ENCODE data around the gene TLR5. TPM values are rescaled to one million over a fixed set of nuclear protein-coding genes. Genes with fewer than 3 reads are reported as not detected.
A peak's percentile ranks its signal among the peaks of the same experiment; 100 is the strongest.

Gene TLR5
- total RNA-seq, 1 experiment from 2014 or later: 17.3 TPM

DNA sequence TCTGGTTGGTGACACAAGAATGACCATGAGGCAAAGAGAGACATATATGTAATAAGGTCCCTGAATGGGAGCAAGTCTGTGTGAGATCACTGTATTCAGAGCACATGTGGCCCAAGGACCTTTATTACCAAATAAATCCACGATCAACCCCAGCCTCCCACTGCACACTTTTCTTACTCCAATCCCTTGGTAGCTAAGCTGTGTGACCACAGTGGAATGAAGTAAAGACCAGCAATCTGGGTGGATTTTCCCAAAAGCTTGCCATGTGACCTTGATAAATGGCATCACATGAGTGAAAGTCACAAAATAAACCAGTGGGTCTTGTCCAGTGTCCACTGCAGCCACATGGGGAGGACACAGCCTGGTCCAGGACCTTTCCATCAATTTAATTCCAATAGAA, 36.7 kb upstream of the TLR5 start:
- Mint-ChIP-seq H3K27me3 (ENCODE audit: unreplicated experiment) (no peaks in the 10 kb centered on the region), H3K4me3 (ENCODE audit: low read depth, unreplicated experiment) (no peak overlapping the region), H3K9me3 (ENCODE audit: low read depth, unreplicated experiment) (no peaks in the 10 kb centered on the region), H3K4me1 (ENCODE audit: low read depth, unreplicated experiment) (peaks cover 67% of the 10 kb centered on the region), H3K36me3 (ENCODE audit: insufficient read depth, unreplicated experiment) (no peaks in the 10 kb centered on the region), H3K27ac (ENCODE audit: unreplicated experiment) (peak overlapping the region; percentile 91)
- intact Hi-C loops (cut with micrococcal nuclease; ENCODE audit: unreplicated experiment): loop anchor here (2.0 to 5.0 kb wide), 2 partner anchors 37 to 183 kb away; partner anchors contain the start of genes SUSD4 and TLR5
- BruUV-seq (replicated peaks): no TSS peak
- DNase-seq: no peak
- CTCF ChIA-PET: interaction anchor here (1.5 to 2.8 kb wide), 3 partner anchors 17 to 45 kb away, joined by 3 to 17 read pairs (median 10); no protein-coding TSS in a partner anchor
- TF ChIP-seq, protein P1, sequence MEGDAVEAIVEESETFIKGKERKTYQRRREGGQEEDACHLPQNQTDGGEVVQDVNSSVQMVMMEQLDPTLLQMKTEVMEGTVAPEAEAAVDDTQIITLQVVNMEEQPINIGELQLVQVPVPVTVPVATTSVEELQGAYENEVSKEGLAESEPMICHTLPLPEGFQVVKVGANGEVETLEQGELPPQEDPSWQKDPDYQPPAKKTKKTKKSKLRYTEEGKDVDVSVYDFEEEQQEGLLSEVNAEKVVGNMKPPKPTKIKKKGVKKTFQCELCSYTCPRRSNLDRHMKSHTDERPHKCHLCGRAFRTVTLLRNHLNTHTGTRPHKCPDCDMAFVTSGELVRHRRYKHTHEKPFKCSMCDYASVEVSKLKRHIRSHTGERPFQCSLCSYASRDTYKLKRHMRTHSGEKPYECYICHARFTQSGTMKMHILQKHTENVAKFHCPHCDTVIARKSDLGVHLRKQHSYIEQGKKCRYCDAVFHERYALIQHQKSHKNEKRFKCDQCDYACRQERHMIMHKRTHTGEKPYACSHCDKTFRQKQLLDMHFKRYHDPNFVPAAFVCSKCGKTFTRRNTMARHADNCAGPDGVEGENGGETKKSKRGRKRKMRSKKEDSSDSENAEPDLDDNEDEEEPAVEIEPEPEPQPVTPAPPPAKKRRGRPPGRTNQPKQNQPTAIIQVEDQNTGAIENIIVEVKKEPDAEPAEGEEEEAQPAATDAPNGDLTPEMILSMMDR (IDR thresholded peaks at IDR 0.05; ENCODE audit: unreplicated experiment): no peak

DNA sequence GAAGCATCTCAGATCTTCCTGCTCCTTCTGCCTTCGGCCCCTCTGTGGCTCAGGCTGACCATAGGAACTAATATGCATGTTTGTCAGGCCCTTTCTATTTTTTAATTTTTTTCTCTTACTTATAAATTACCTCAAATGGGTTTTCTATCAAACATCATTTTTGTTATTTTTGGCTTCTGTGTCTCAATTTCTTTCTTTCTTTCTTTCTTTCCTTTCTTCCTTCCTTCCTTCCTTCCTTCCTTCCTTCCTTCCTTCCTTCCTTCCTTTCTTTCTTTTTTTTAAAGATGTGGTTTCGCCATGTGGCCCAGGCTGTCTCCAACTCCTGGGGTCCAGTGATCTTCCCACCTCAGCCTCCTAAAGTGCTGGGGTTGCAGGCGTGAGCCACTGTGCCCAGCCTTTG, 36.2 kb upstream of the TLR5 start:
- H3K4me1 Mint-ChIP-seq (ENCODE audit: low read depth, unreplicated experiment): peaks cover 67% of the 10 kb centered on the region
- TF ChIP-seq, protein P1 (IDR thresholded peaks at IDR 0.05; ENCODE audit: unreplicated experiment): no peak
- H3K4me3 Mint-ChIP-seq (ENCODE audit: low read depth, unreplicated experiment): no peak overlapping the region
- intact Hi-C loops (cut with micrococcal nuclease; ENCODE audit: unreplicated experiment): no loop called here
- DNase-seq: no peak
- H3K9me3 Mint-ChIP-seq (ENCODE audit: low read depth, unreplicated experiment): no peaks in the 10 kb centered on the region
- H3K36me3 Mint-ChIP-seq (ENCODE audit: insufficient read depth, unreplicated experiment): no peaks in the 10 kb centered on the region
- BruUV-seq (replicated peaks): no TSS peak
- CTCF ChIA-PET: no interaction called here
- H3K27me3 Mint-ChIP-seq (ENCODE audit: unreplicated experiment): no peaks in the 10 kb centered on the region
- H3K27ac Mint-ChIP-seq (ENCODE audit: unreplicated experiment): peak overlapping the region; percentile 18

DNA sequence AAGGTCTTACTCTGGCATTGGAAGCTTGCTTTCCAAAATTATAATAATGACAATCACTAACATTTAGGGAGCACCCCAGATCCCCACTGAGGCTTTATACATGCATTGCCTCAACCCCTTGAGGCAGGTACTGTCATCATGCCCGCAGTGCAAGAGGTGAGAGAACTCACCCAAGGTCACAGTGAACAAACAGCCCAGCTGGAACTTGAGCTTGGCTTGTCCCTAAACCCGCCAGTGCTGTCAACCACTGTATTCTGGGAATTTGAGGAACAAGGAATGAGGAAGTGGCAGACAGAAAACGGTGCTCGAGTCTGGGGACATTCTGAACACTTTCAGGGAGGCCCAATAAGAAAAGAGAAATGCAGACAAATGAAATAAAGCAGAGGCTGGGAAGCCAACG, 34.6 kb upstream of the TLR5 start:
- no peak overlapping the region for H3K4me3 Mint-ChIP-seq (ENCODE audit: low read depth, unreplicated experiment)
- no TSS peak for BruUV-seq (replicated peaks)
- peak overlapping the region; percentile 53 for H3K27ac Mint-ChIP-seq (ENCODE audit: unreplicated experiment)

DNA sequence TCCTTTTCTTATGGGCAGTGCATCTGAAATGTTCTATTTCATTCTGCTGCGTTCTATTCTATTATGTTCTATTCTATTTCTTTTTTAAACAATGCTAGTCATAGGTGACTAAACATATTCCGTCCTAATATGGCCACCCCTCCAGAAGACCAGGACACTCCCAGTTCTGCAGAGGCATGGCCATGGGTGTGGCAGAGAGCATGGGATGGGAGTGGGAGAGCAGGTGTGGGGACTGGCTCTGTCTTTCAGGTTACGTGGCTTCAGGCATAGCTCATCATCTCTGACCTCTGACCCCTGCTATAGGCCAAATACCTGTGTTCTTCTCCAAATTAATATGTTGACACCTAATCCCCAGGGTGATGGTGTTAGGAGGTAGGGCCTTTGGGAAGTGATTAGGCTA, 33.4 kb upstream of the TLR5 start:
- intact Hi-C loops (cut with micrococcal nuclease; ENCODE audit: unreplicated experiment): no loop called here
- H3K36me3 Mint-ChIP-seq (ENCODE audit: insufficient read depth, unreplicated experiment): no peaks in the 10 kb centered on the region
- peaks cover 52% of the 10 kb centered on the region for H3K4me1 Mint-ChIP-seq (ENCODE audit: low read depth, unreplicated experiment)
- no peaks in the 10 kb centered on the region for H3K9me3 Mint-ChIP-seq (ENCODE audit: low read depth, unreplicated experiment)
- H3K4me3 Mint-ChIP-seq (ENCODE audit: low read depth, unreplicated experiment): no peak overlapping the region
- TF ChIP-seq, protein P1 (IDR thresholded peaks at IDR 0.05; ENCODE audit: unreplicated experiment): no peak
- H3K27me3 Mint-ChIP-seq (ENCODE audit: unreplicated experiment): no peaks in the 10 kb centered on the region
- no peak overlapping the region for H3K27ac Mint-ChIP-seq (ENCODE audit: unreplicated experiment)
- no peak for DNase-seq
- BruUV-seq (replicated peaks): no TSS peak
- CTCF ChIA-PET: interaction anchor here (0.7 kb wide), 1 partner anchor 250 kb away, joined by 3 read pairs; no protein-coding TSS in a partner anchor

More for the DNA sequence above, 34.6 kb upstream of the TLR5 start:
- DNase-seq: peak; percentile 39
- CTCF ChIA-PET: interaction anchor here (0.6 to 1.3 kb wide), 7 partner anchors 19 to 375 kb away, joined by 3 to 5 read pairs (median 3); partner anchors contain the start of gene SUSD4
- H3K27me3 Mint-ChIP-seq (ENCODE audit: unreplicated experiment): no peaks in the 10 kb centered on the region
- TF ChIP-seq, protein P1 (IDR thresholded peaks at IDR 0.05; ENCODE audit: unreplicated experiment): no peak
- peaks cover 65% of the 10 kb centered on the region for H3K4me1 Mint-ChIP-seq (ENCODE audit: low read depth, unreplicated experiment)
- intact Hi-C loops (cut with micrococcal nuclease; ENCODE audit: unreplicated experiment): no loop called here
- H3K36me3 Mint-ChIP-seq (ENCODE audit: insufficient read depth, unreplicated experiment): no peaks in the 10 kb centered on the region
- H3K9me3 Mint-ChIP-seq (ENCODE audit: low read depth, unreplicated experiment): no peaks in the 10 kb centered on the region
